Common myeloid progenitor, CD34-positive (primary cell): ENCODE results near the gene TP53.

Experiments used
- CTCF ChIA-PET: fragments of 350-600 bp; sonication (Branson Sonifier 250); formaldehyde crosslinking; loops from one replicate; lab custom pipeline; 2021; ENCODE audit warnings: antibody characterized with exemption; lab: Charles Lee
- POLR2A ChIA-PET: fragments of 350-600 bp; sonication (Branson Sonifier 250); formaldehyde crosslinking; loops from one replicate; lab custom pipeline; 2021; ENCODE audit warnings: antibody characterized with exemption; lab: Charles Lee
- DNase-seq, 3 donors: peaks; one replicate each; pipeline versions ENCODE4 v3.0.0 to v3.0.0-alpha.2; 2013
- H3K27ac ChIP-seq, 2 experiments: 1 replicate in 1 of 2; 2 replicates in 1 of 2; pipeline ENCODE4 v1.7.0; 2013; ENCODE audit warnings: inconsistent platforms in 2 of 2, low read length in 2 of 2, mild to moderate bottlenecking in 2 of 2, low read depth in 1 of 2, moderate library complexity in 1 of 2; ENCODE audit not compliant: severe bottlenecking in 2 of 2, insufficient read depth in 1 of 2, poor library complexity in 1 of 2
- H3K27me3 ChIP-seq, 5 experiments: replicated peaks in 2 of 5; 1 replicate in 3 of 5; 2 replicates in 2 of 5; pipeline versions ENCODE4 v1.6.1 to v1.7.0; 2013; ENCODE audit warnings: low read length in 4 of 5, mild to moderate bottlenecking in 2 of 5, moderate library complexity in 2 of 5, inconsistent platforms in 1 of 5; ENCODE audit not compliant: insufficient read depth in 5 of 5, control insufficient read depth in 4 of 5
- H3K36me3 ChIP-seq, 4 experiments: 1 replicate in 2 of 4; 2 replicates in 2 of 4; pipeline versions ENCODE4 v1.6.1 to v1.7.0; 2013; ENCODE audit warnings: low read length in 3 of 4, control low read depth in 1 of 4, mild to moderate bottlenecking in 1 of 4; ENCODE audit not compliant: control insufficient read depth in 4 of 4, insufficient read depth in 4 of 4
- H3K4me1 ChIP-seq, 4 experiments: 1 replicate in 3 of 4; 2 replicates in 1 of 4; pipeline versions ENCODE4 v1.6.1 to v1.7.1; 2013; ENCODE audit warnings: low read length in 3 of 4, mild to moderate bottlenecking in 3 of 4, control low read depth in 1 of 4, inconsistent platforms in 1 of 4, moderate library complexity in 1 of 4; ENCODE audit not compliant: control insufficient read depth in 4 of 4, insufficient read depth in 4 of 4; ENCODE audit errors: control extremely low read depth in 1 of 4
- H3K4me3 ChIP-seq, 7 experiments: 1 replicate in 4 of 7; 2 replicates in 3 of 7; pipeline versions ENCODE4 v1.5.1 to v1.7.0; 2013; ENCODE audit warnings: mild to moderate bottlenecking in 7 of 7, low read length in 6 of 7, moderate library complexity in 6 of 7, inconsistent platforms in 2 of 7, low read depth in 2 of 7, control low read depth in 1 of 7; ENCODE audit not compliant: insufficient read depth in 4 of 7, control insufficient read depth in 1 of 7; ENCODE audit errors: extremely low read depth in 1 of 7
- H3K9me3 ChIP-seq, 5 experiments: 1 replicate in 4 of 5; 2 replicates in 1 of 5; pipeline versions ENCODE4 v1.6.1 to v1.7.1; 2013; ENCODE audit warnings: low read length in 4 of 5, mild to moderate bottlenecking in 2 of 5, inconsistent platforms in 1 of 5, low read depth in 1 of 5, moderate library complexity in 1 of 5; ENCODE audit not compliant: control insufficient read depth in 4 of 5, insufficient read depth in 2 of 5; ENCODE audit errors: control extremely low read depth in 1 of 5
- WGBS: methylation state at CpG from one replicate; pipeline ENCODE4 v1.1.5; 2013; ENCODE audit not compliant: insufficient coverage; 5-methylcytosine and 5-hydroxymethylcytosine counted together

TP53 gene

GRCh38 chr17:7655541-7655840 lies 31.8 kb downstream of the TP53 start:
- no peaks in the 10 kb centered on the region for H3K36me3 ChIP-seq
- H3K4me3 ChIP-seq: no peak overlapping the region
- H3K27me3 ChIP-seq: peaks cover 0 to 38% (median 26%) of the 10 kb centered on the region in 5 experiments
- peaks cover 0 to 14% (median 12%) of the 10 kb centered on the region in 4 experiments for H3K4me1 ChIP-seq
- CTCF ChIA-PET: interaction anchor here (1.0 to 2.0 kb wide), 3 partner anchors 25 to 277 kb away, joined by 3 to 7 read pairs (median 4); partner anchors contain the start of genes SHBG and TP53
- 89% methylated on average over 10 of the region's 17 CpGs for WGBS
- POLR2A ChIA-PET: interaction anchor here (0.6 to 0.8 kb wide), 2 partner anchors 17 to 32 kb away, joined by 3 to 7 read pairs; partner anchors contain the start of gene TP53
- H3K9me3 ChIP-seq: no peaks in the 10 kb centered on the region
- H3K27ac ChIP-seq: no peak overlapping the region
- DNase-seq: no peak

GRCh38 chr17:7654832-7655540 lies 32.3 kb downstream of the TP53 start:
- H3K36me3 ChIP-seq: no peaks in the 10 kb centered on the region
- H3K27me3 ChIP-seq: peaks cover 0 to 42% (median 27%) of the 10 kb centered on the region in 5 experiments
- CTCF ChIA-PET: interaction anchor here (1.5 to 1.6 kb wide), 2 partner anchors 22 to 25 kb away, joined by 4 to 5 read pairs; partner anchors contain the start of gene SHBG
- H3K9me3 ChIP-seq: no peaks in the 10 kb centered on the region
- H3K4me3 ChIP-seq: no peak overlapping the region
- WGBS: 93% methylated on average over 10 of the region's 16 CpGs
- H3K27ac ChIP-seq: no peak overlapping the region
- DNase-seq: no peak
- H3K4me1 ChIP-seq: peaks cover 0 to 18% (median 15%) of the 10 kb centered on the region in 4 experiments
- POLR2A ChIA-PET: interaction anchor here (0.6 kb wide), 1 partner anchor 18 kb away, joined by 7 read pairs; no protein-coding TSS in a partner anchor

- DNase-seq: no peak
- Histone ChIP-seq H3K27ac (no peak overlapping the region), H3K36me3 (no peaks in the 10 kb centered on the region), H3K4me3 (no peak overlapping the region), H3K9me3 (no peaks in the 10 kb centered on the region), H3K4me1 (peaks cover 0 to 18% (median 15%) of the 10 kb centered on the region in 4 experiments), H3K27me3 (peaks cover 0 to 45% (median 28%) of the 10 kb centered on the region in 5 experiments)
- ChIA-PET CTCF (no interaction called here), POLR2A (no interaction called here)
- 88% methylated on average over 12 of the region's 12 CpGs for WGBS
Observed at GRCh38 chr17:7652388-7653356, 34.6 kb downstream of the TP53 start.

DNA sequence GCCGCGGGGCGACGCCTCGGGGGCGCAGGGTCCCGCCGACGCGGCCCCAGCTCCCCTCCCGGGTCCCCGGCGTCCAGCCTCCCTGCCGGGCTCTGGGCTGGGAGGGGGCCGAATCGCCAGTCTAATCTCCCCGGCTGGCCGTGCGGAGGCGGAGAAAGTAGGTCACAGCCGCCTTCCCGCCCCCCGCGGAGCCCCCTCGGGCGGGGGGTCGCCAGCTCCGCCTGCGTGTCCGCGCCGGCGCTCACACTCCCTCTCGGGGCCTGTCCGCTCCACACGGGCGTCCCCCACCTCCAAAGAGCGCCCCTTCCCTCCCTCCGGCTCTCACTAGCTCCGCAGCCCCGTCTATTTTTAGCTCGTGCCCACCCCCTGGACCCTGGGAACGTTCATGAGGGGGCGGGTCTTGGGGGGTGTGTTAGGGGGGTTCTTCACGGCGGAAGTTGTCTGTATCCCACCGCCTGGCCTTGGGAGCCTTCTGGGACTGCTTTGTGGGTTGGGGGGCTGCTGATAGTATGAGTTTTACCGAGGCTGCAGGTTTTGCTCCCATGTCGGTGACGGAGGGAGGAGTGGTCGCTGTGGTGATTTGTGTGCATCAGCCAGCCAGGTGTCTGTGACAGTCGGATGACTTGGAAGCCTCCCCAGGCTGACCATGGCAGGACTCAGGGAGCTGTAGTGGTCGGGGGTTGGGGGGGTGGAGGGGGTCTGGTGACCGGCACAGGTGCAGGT lies 35.5 kb downstream of the TP53 start:
- no peaks in the 10 kb centered on the region for H3K36me3 ChIP-seq
- peaks cover 0 to 47% (median 31%) of the 10 kb centered on the region in 5 experiments for H3K27me3 ChIP-seq
- ChIA-PET POLR2A (interaction anchor here (0.6 to 1.9 kb wide), 2 partner anchors 24 to 744 kb away, joined by 3 to 10 read pairs; partner anchors contain the start of gene SAT2), CTCF (interaction anchor here (0.8 to 1.5 kb wide), 3 partner anchors 10 to 19 kb away, joined by 3 to 6 read pairs (median 4); no protein-coding TSS in a partner anchor)
- no peak overlapping the region for H3K27ac ChIP-seq
- H3K9me3 ChIP-seq: no peaks in the 10 kb centered on the region
- WGBS: 15% methylated on average over 29 of the region's 54 CpGs
- peak overlapping the region in 5 of 7 experiments; percentile 49 to 73 (median 57) for H3K4me3 ChIP-seq
- DNase-seq: peak in 1 of 3 donors; percentile 23
- peaks cover 0 to 18% (median 15%) of the 10 kb centered on the region in 4 experiments for H3K4me1 ChIP-seq

DNA sequence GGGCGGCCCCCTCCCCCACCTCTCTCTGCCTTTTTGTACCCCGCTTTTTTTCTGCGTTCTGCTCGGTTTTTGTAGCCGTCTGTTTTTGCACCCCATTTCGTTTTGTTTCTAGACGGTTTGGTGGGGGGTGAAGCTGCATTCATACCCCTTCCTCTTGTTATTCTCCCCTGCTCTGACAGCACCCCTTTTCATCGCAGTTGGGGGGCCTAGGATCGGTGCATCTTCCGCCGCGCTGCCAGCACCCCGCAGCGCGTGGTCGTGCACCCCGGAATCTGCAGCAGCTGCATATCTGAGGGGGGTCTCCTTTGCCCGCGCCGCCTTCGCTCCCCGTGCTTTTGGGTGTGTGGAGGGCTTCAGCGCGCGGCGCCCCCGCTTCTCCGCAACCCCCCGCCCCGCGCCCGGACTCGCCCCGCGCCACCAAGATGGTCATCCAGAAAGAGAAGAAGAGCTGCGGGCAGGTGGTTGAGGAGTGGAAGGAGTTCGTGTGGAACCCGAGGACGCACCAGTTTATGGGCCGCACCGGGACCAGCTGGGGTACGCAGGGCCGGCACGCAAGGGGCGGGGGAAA lies 36.1 kb downstream of the TP53 start:
- Histone ChIP-seq H3K4me1 (peaks cover 0 to 18% (median 15%) of the 10 kb centered on the region in 4 experiments), H3K27ac (no peak overlapping the region), H3K9me3 (no peaks in the 10 kb centered on the region), H3K27me3 (peaks cover 0 to 47% (median 31%) of the 10 kb centered on the region in 5 experiments), H3K4me3 (peak overlapping the region; percentile 13 to 73 (median 51)), H3K36me3 (no peaks in the 10 kb centered on the region)
- ChIA-PET CTCF (interaction anchor here (0.8 to 1.5 kb wide), 6 partner anchors 10 to 65 kb away, joined by 3 to 6 read pairs (median 3); no protein-coding TSS in a partner anchor), POLR2A (interaction anchor here (0.6 to 1.9 kb wide), 5 partner anchors 23 to 744 kb away, joined by 3 to 10 read pairs (median 3); partner anchors contain the start of genes SAT2 and TP53)
- under 1% methylated on average over 31 of the region's 45 CpGs for WGBS
- peak in 1 of 3 donors; percentile 17 for DNase-seq
